OCI-LY3 (cell line): Measurements from ENCODE around the gene BANK1.

ENCODE experiments used
- H2AFZ ChIP-seq: fragments of 200-600, 300-600 bp; shearing (Covaris generic); 2 replicates; pipeline ENCODE4 v1.6.0; 2014; ENCODE audit warnings: antibody characterized with exemption, low read depth, low read length
- H3K27ac ChIP-seq: fragments of 200-600, 300-600 bp; sonication (generic); 2 replicates; pipeline ENCODE4 v1.5.1; 2014; ENCODE audit warnings: mild to moderate bottlenecking, low read length, moderate library complexity, mixed read lengths
- H3K27me3 ChIP-seq: fragments of 200-600, 300-600 bp; sonication (generic); 2 replicates; pipeline ENCODE4 v1.6.1; 2014; ENCODE audit warnings: low read depth, low read length, mixed read lengths
- H3K36me3 ChIP-seq: fragments of 200-600, 300-600 bp; sonication (generic); replicated peaks from 2 replicates; pipeline ENCODE3; 2014; ENCODE audit warnings: low read depth, low read length, mixed read lengths
- H3K4me1 ChIP-seq: fragments of 300-600, 200-600 bp; sonication (generic); 2 replicates; pipeline ENCODE4 v1.6.1; 2014; ENCODE audit warnings: low read length, mixed read lengths
- H3K4me2 ChIP-seq: fragments of 200-600, 300-600 bp; sonication (generic); 2 replicates; pipeline ENCODE4 v1.6.1; 2014; ENCODE audit warnings: low read length, mixed read lengths
- H3K4me3 ChIP-seq: fragments of 300-600, 200-600 bp; sonication (generic); 2 replicates; pipeline ENCODE4 v1.5.1; 2014; ENCODE audit warnings: antibody characterized with exemption, mild to moderate bottlenecking, low read length, moderate library complexity
- H3K79me2 ChIP-seq: fragments of 300-600, 200-600 bp; shearing (Covaris generic); 2 replicates; pipeline ENCODE4 v1.6.1; 2014; ENCODE audit warnings: mild to moderate bottlenecking, low read length, mixed read lengths
- H3K9ac ChIP-seq: fragments of 300-600, 200-600 bp; shearing (Covaris generic); 2 replicates; pipeline ENCODE4 v1.6.0; 2014; ENCODE audit warnings: mild to moderate bottlenecking, low read length, moderate library complexity
- H3K9me3 ChIP-seq: fragments of 200-600, 300-600 bp; shearing (Covaris generic); 2 replicates; pipeline ENCODE4 v1.6.1; 2014; ENCODE audit warnings: low read length, mixed read lengths; ENCODE audit not compliant: insufficient read depth
- H4K20me1 ChIP-seq: fragments of 200-600, 300-600 bp; sonication (generic); 2 replicates; pipeline ENCODE4 v1.6.1; 2016; ENCODE audit warnings: low read length, mixed read lengths; ENCODE audit not compliant: insufficient read depth
- CTCF ChIP-seq: fragments of 200-600, 300-600 bp; sonication (generic); IDR thresholded peaks from 2 replicates; pipeline ENCODE4 v1.5.1; 2014; ENCODE audit warnings: antibody characterized with exemption, low read length, low read depth
- EZH2phosphoT487 ChIP-seq: fragments of 200-600 bp; shearing (Covaris generic); IDR thresholded peaks from 2 replicates; pipeline ENCODE4 v1.6.1; 2018; ENCODE audit warnings: antibody characterized with exemption, mixed run types, low read depth

Gene BANK1

DNA sequence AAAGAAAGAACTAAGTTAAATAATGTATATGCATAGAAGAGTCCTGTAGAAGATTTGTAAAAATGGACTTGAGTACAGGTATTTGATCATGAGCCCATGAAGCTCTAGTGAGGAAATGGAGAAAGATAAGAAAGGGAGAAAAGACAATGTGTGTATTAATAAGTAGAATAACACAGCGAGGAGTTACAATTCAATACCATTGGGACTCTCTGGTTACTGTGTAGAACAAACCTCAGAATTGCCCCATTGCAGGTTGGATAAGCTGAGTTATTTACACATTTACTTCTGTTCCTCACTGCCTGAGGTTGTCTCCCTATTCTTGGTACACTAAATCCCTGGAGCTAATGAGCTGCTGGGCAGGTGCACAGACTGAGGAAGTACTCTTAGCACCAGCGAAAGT lies 33.3 kb downstream of the BANK1 start:
- Histone ChIP-seq H2AFZ (no peak overlapping the region), H3K4me3 (no peak overlapping the region)
- no peak for TF ChIP-seq CTCF
- TF ChIP-seq EZH2phosphoT487, result no peak

GRCh38 chr4:101824500-101824899 lies 34.0 kb downstream of the BANK1 start:
- Histone ChIP-seq H3K27ac (no peak overlapping the region), H2AFZ (no peak overlapping the region), H3K27me3 (no peaks in the 10 kb centered on the region), H3K4me1 (peaks cover 12% of the 10 kb centered on the region), H3K79me2 (no peaks in the 10 kb centered on the region), H3K9ac (no peak overlapping the region), H3K4me2 (no peak overlapping the region), H3K4me3 (no peak overlapping the region), H4K20me1 (no peaks in the 10 kb centered on the region), H3K36me3 (no peaks in the 10 kb centered on the region), H3K9me3 (no peaks in the 10 kb centered on the region)
- TF ChIP-seq CTCF, result no peak
- no peak for TF ChIP-seq EZH2phosphoT487

More for the DNA sequence above, 33.3 kb downstream of the BANK1 start:
- no peaks in the 10 kb centered on the region for H4K20me1 ChIP-seq
- H3K27ac ChIP-seq, result no peak overlapping the region
- no peak overlapping the region for H3K9ac ChIP-seq
- no peaks in the 10 kb centered on the region for H3K36me3 ChIP-seq
- no peaks in the 10 kb centered on the region for H3K9me3 ChIP-seq
- H3K79me2 ChIP-seq, result no peaks in the 10 kb centered on the region
- H3K4me2 ChIP-seq, result no peak overlapping the region
- no peaks in the 10 kb centered on the region for H3K27me3 ChIP-seq
- H3K4me1 ChIP-seq, result peaks cover 12% of the 10 kb centered on the region

DNA sequence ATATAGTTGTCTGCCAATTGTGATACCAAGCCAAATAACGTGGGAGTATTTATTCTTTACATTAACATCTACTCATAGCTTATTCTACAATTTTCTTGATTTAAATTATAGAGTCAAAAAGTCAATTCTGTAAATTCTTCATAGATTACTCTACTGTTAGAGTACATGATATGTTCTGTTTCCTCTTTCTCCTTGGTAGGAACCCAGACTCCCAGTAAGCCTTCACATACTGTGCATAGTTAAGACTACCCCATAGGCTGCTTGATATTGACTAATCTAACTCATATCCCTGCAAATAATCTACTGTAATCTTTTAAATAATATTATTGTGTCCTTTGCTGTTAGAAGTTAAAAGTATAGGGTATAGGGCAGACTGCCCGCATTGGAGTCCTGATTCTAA lies 35.4 kb downstream of the BANK1 start:
- H3K27ac ChIP-seq, result no peak overlapping the region
- peaks cover 12% of the 10 kb centered on the region for H3K4me1 ChIP-seq
- H3K27me3 ChIP-seq, result no peaks in the 10 kb centered on the region
- H3K9me3 ChIP-seq, result no peaks in the 10 kb centered on the region
- H3K79me2 ChIP-seq, result no peaks in the 10 kb centered on the region
- no peak overlapping the region for H3K9ac ChIP-seq
- no peaks in the 10 kb centered on the region for H4K20me1 ChIP-seq
- H3K36me3 ChIP-seq, result no peaks in the 10 kb centered on the region
- no peak overlapping the region for H3K4me3 ChIP-seq
- no peak overlapping the region for H2AFZ ChIP-seq
- H3K4me2 ChIP-seq, result no peak overlapping the region
- TF ChIP-seq EZH2phosphoT487 (no peak), CTCF (no peak)

- no peaks in the 10 kb centered on the region for H3K27me3 ChIP-seq
- no peak overlapping the region for H2AFZ ChIP-seq
Observed at GRCh38 chr4:101831816-101832215, 41.3 kb downstream of the BANK1 start.

More at GRCh38 chr4:101831816-101832215, 41.3 kb downstream of the BANK1 start:
- Histone ChIP-seq H3K79me2 (no peaks in the 10 kb centered on the region; the same call in 1 of the 2 replicates), H3K9me3 (no peaks in the 10 kb centered on the region), H3K9ac (no peak overlapping the region), H4K20me1 (no peaks in the 10 kb centered on the region), H3K4me1 (peaks cover 11% of the 10 kb centered on the region), H3K4me2 (no peak overlapping the region), H3K4me3 (no peak overlapping the region), H3K36me3 (no peaks in the 10 kb centered on the region), H3K27ac (no peak overlapping the region)
- TF ChIP-seq EZH2phosphoT487 (no peak), CTCF (no peak)
